HepG2 (cell line): ENCODE results near the gene TH. TPM values are rescaled to one million over a fixed set of nuclear protein-coding genes. Genes with fewer than 3 reads are reported as not detected.

Experiments
- ARNT2 ChIP-seq: sonication (generic); formaldehyde crosslinking; IDR thresholded peaks from 2 replicates; pipeline ENCODE4 v1.8.0; 2022; ENCODE audit warnings: mild to moderate bottlenecking, low read depth, missing genetic modification reagents, moderate library complexity
- BRCA1 ChIP-seq: sonication (generic); formaldehyde crosslinking; IDR thresholded peaks from 2 replicates; pipeline ENCODE4 v1.4.0; 2020; ENCODE audit warnings: missing genetic modification reagents
- HDAC2 ChIP-seq: sonication (generic); formaldehyde crosslinking; IDR thresholded peaks from 2 replicates; pipeline ENCODE4 v1.4.0; 2020; ENCODE audit warnings: missing genetic modification reagents
- HHEX ChIP-seq: IDR thresholded peaks from 2 replicates; pipeline ENCODE4 v1.6.1; 2016; ENCODE audit warnings: control low read depth
- HNRNPK ChIP-seq: fragments of 200-400 bp; formaldehyde crosslinking; IDR thresholded peaks from 2 replicates; pipeline ENCODE4 v1.6.1; 2018; ENCODE audit warnings: low read length, low read depth, moderate library complexity, mild to moderate bottlenecking; ENCODE audit not compliant: poor library complexity, severe bottlenecking
- HOXA3 ChIP-seq: sonication (generic); formaldehyde crosslinking; IDR thresholded peaks from 2 replicates; pipeline ENCODE4 v1.5.0; 2020; ENCODE audit warnings: missing genetic modification reagents
- IRX3 ChIP-seq: sonication (generic); formaldehyde crosslinking; IDR thresholded peaks from 2 replicates; pipeline ENCODE4 v1.8.1; 2023; ENCODE audit warnings: mild to moderate bottlenecking, low read depth, missing genetic modification reagents, borderline replicate concordance
- KDM1A ChIP-seq: IDR thresholded peaks from 2 replicates; pipeline ENCODE4 v1.6.1; 2016; ENCODE audit warnings: missing compliant biosample characterization
- KDM5B ChIP-seq: sonication (generic); formaldehyde crosslinking; IDR thresholded peaks from 2 replicates; pipeline ENCODE4 v1.4.0; 2020; ENCODE audit warnings: missing genetic modification reagents, mild to moderate bottlenecking, borderline replicate concordance
- MAZ ChIP-seq, 2 experiments: sonication (generic) in 1 of 2; formaldehyde crosslinking in 1 of 2; IDR thresholded peaks; 2 replicates each; pipeline versions ENCODE4 v1.5.0 to v1.6.1; 2012 to 2020; ENCODE audit warnings: low read depth in 2 of 2, mild to moderate bottlenecking in 2 of 2, borderline replicate concordance in 1 of 2, improper control_type of control experiment in 1 of 2, low read length in 1 of 2, missing genetic modification reagents in 1 of 2, moderate library complexity in 1 of 2
- PCBP1 ChIP-seq: fragments of 200-400 bp; formaldehyde crosslinking; IDR thresholded peaks from 2 replicates; pipeline ENCODE4 v1.6.1; 2017; ENCODE audit warnings: mild to moderate bottlenecking, low read depth, low read length, borderline replicate concordance
- RFX5 ChIP-seq: IDR thresholded peaks from 2 replicates; pipeline ENCODE4 v1.6.1; 2011; ENCODE audit warnings: low read depth, low read length, improper control_type of control experiment
- SNAI1 ChIP-seq: sonication (generic); formaldehyde crosslinking; IDR thresholded peaks from 2 replicates; pipeline ENCODE4 v1.5.0; 2020; ENCODE audit warnings: mild to moderate bottlenecking, missing genetic modification reagents, borderline replicate concordance
- SUZ12 ChIP-seq: fragments of 150-350 bp; IDR thresholded peaks from 2 replicates; pipeline ENCODE4 v1.6.1; 2014; ENCODE audit warnings: low read depth, low read length
- TAF1 ChIP-seq: sonication (generic); formaldehyde crosslinking; IDR thresholded peaks from 2 replicates; pipeline ENCODE4 v1.4.0; 2020; ENCODE audit warnings: missing genetic modification reagents
- TOE1 ChIP-seq: sonication (generic); formaldehyde crosslinking; IDR thresholded peaks from 2 replicates; pipeline ENCODE4 v1.4.0; 2020; ENCODE audit warnings: mild to moderate bottlenecking, missing genetic modification reagents
- ZBTB21 ChIP-seq: sonication (generic); formaldehyde crosslinking; IDR thresholded peaks from 2 replicates; pipeline ENCODE4 v1.4.0; 2020; ENCODE audit warnings: missing genetic modification reagents
- ZMAT5 ChIP-seq: sonication (generic); formaldehyde crosslinking; IDR thresholded peaks from 2 replicates; pipeline ENCODE4 v1.5.0; 2020; ENCODE audit warnings: mild to moderate bottlenecking, low read depth, missing genetic modification reagents, borderline replicate concordance
- ZNF253 ChIP-seq: sonication (generic); formaldehyde crosslinking; IDR thresholded peaks from 2 replicates; pipeline ENCODE4 v1.8.0; 2022; ENCODE audit warnings: mild to moderate bottlenecking, missing genetic modification reagents, borderline replicate concordance
- ZNF256 ChIP-seq: sonication (generic); formaldehyde crosslinking; conservative IDR thresholded peaks from 2 replicates; pipeline ENCODE4 v1.4.0; 2020; ENCODE audit warnings: missing genetic modification reagents
- ZNF281 ChIP-seq: sonication (generic); formaldehyde crosslinking; IDR thresholded peaks from 2 replicates; pipeline ENCODE4 v1.4.0; 2020; ENCODE audit warnings: missing genetic modification reagents, borderline replicate concordance
- ZNF44 ChIP-seq: sonication (generic); formaldehyde crosslinking; IDR thresholded peaks from 2 replicates; pipeline ENCODE4 v1.5.1; 2020; ENCODE audit warnings: mild to moderate bottlenecking, missing genetic modification reagents
- ZNF746 ChIP-seq: sonication (generic); formaldehyde crosslinking; IDR thresholded peaks from 2 replicates; pipeline ENCODE4 v1.8.0; 2022; ENCODE audit warnings: mild to moderate bottlenecking, missing genetic modification reagents
- ZNF891 ChIP-seq: sonication (generic); formaldehyde crosslinking; IDR thresholded peaks from 2 replicates; pipeline ENCODE4 v1.5.0; 2020; ENCODE audit warnings: mild to moderate bottlenecking, missing genetic modification reagents
- polyA plus RNA-seq, 8 experiments: library from polyadenylated mRNA; depleted of rRNA in 3 of 8; stranded (reverse) in 7 of 8; unstranded in 1 of 8; fragments of >200 nt; fragmentation: Illumina TruSeq in 4 of 8; extraction: Trizol in 4 of 8; gene quantifications; 2 replicates each; pipeline versions ENCODE4 v1.2.1 to v1.2.3, GENCODE V29; 2011 to 2016; ENCODE audit warnings: low read depth in 4 of 8, missing spikeins in 1 of 8, mixed read lengths in 1 of 8; ENCODE audit not compliant: insufficient read depth in 1 of 8
- total RNA-seq, 5 experiments: library from RNA; depleted of rRNA; stranded (reverse); fragments of >200 nt; fragmentation: Illumina TruSeq; extraction: Trizol; gene quantifications; 2 replicates each; pipeline ENCODE4 v1.2.3, GENCODE V29; 2016; ENCODE audit warnings: low read depth in 1 of 5
- TF ChIP-seq, protein P1 (sequence below): IDR thresholded peaks from 2 replicates; pipeline ENCODE4 v1.6.1; 2016; ENCODE audit warnings: missing compliant biosample characterization, missing genetic modification reagents, borderline replicate concordance

The TH gene
- total and polyA plus RNA-seq, 2 of the 13 experiments (the other 11 are each of a cell fraction or from before 2014, with no cell fraction given), result 0.36 TPM; not detected in 1

GRCh38 chr11:2139123-2139521 lies 32.5 kb downstream of the TH start, which contains the start of gene IGF2 (continued):
- TF ChIP-seq MAZ (IDR thresholded peaks at IDR 0.05; ENCODE audit: borderline replicate concordance, low read depth, low read length), result peak; percentile 21; the same call in 1 of the 2 replicates
- TF ChIP-seq MAZ (CRISPR knock-in tag; IDR thresholded peaks at IDR 0.05; ENCODE audit: low read depth), result peak; percentile 10; the same call in 1 of the 2 replicates
- TF ChIP-seq PCBP1, result no peak
- TF ChIP-seq TAF1 (CRISPR knock-in tag), result 0 out of 2 replicates have a peak, but pooled peaks have one; percentile 48
- TF ChIP-seq ZNF44 (CRISPR knock-in tag), result no peak
- TF ChIP-seq KDM1A, result no peak
- peak; percentile 53; the same call in 1 of the 2 replicates for TF ChIP-seq ARNT2 (CRISPR knock-in tag)
- peak; percentile 18; the same call in 1 of the 2 replicates for TF ChIP-seq HOXA3
- TF ChIP-seq ZNF256 (CRISPR knock-in tag), result no peak
- TF ChIP-seq ZMAT5 (CRISPR knock-in tag), result no peak
- TF ChIP-seq SNAI1 (CRISPR knock-in tag), result no peak
- TF ChIP-seq, protein P1, sequence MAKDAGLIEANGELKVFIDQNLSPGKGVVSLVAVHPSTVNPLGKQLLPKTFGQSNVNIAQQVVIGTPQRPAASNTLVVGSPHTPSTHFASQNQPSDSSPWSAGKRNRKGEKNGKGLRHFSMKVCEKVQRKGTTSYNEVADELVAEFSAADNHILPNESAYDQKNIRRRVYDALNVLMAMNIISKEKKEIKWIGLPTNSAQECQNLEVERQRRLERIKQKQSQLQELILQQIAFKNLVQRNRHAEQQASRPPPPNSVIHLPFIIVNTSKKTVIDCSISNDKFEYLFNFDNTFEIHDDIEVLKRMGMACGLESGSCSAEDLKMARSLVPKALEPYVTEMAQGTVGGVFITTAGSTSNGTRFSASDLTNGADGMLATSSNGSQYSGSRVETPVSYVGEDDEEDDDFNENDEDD (CRISPR knock-in tag), result peak; percentile 15; the same call in 1 of the 2 replicates
- TF ChIP-seq RFX5, result no peak
- TF ChIP-seq TOE1 (CRISPR knock-in tag), result no peak
- TF ChIP-seq ZNF891 (CRISPR knock-in tag), result no peak
- TF ChIP-seq BRCA1 (CRISPR knock-in tag), result no peak
- no peak for TF ChIP-seq HDAC2 (CRISPR knock-in tag)
- TF ChIP-seq ZNF281 (CRISPR knock-in tag), result no peak
- TF ChIP-seq ZBTB21 (CRISPR knock-in tag), result no peak
- TF ChIP-seq IRX3 (CRISPR knock-in tag), result 0 out of 2 replicates have a peak, but pooled peaks have one; percentile 58
- TF ChIP-seq ZNF253 (CRISPR knock-in tag), result 0 out of 2 replicates have a peak, but pooled peaks have one; percentile 30
- no peak for TF ChIP-seq ZNF746 (CRISPR knock-in tag)
- no peak for TF ChIP-seq HHEX
- TF ChIP-seq SUZ12, result no peak
- TF ChIP-seq HNRNPK, result no peak
- no peak for TF ChIP-seq KDM5B (CRISPR knock-in tag)
